ENCODE results near the gene HEPACAM.

- TF ChIP-seq, protein P1, sequence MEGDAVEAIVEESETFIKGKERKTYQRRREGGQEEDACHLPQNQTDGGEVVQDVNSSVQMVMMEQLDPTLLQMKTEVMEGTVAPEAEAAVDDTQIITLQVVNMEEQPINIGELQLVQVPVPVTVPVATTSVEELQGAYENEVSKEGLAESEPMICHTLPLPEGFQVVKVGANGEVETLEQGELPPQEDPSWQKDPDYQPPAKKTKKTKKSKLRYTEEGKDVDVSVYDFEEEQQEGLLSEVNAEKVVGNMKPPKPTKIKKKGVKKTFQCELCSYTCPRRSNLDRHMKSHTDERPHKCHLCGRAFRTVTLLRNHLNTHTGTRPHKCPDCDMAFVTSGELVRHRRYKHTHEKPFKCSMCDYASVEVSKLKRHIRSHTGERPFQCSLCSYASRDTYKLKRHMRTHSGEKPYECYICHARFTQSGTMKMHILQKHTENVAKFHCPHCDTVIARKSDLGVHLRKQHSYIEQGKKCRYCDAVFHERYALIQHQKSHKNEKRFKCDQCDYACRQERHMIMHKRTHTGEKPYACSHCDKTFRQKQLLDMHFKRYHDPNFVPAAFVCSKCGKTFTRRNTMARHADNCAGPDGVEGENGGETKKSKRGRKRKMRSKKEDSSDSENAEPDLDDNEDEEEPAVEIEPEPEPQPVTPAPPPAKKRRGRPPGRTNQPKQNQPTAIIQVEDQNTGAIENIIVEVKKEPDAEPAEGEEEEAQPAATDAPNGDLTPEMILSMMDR (IDR thresholded peaks at IDR 0.05), result no peak
- TF ChIP-seq POLR2A (IDR thresholded peaks at IDR 0.05), result no peak
These were observed 42.9 kb downstream of the HEPACAM start for GRCh38 chr11:124892750-124893454.

All from body of pancreas (tissue), 4 donors.